ENCODE measurements around the gene LEPROT.

Gene LEPROT

GRCh38 chr1:65412984-65413375 lies 7.5 kb upstream of the LEPROT start:
- DNase-seq, result no peak

- no peak for DNase-seq
Measured at GRCh38 chr1:65414538-65414937, 5.9 kb upstream of the LEPROT start.

- DNase-seq, result no peak
Measured at GRCh38 chr1:65416767-65417166, 3.7 kb upstream of the LEPROT start.

DNA sequence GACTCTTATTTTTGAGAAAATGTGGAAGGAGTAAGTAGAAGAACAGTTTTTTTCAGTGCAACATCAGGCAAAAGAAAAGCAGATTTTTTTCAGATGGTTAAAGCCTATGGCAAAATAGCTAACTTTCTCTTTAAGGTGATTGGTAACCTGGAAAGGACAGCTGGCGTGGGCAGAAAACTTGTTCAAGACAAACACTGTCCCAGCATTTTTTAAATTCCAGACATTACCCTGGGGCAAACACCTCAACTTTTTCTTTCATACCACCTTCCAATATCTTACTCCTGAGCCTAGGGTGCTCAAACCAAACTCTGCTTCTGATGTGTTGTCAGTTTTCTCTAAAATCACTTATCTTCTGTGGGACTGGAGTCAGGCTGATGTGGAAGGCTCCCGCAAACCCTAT lies 2.7 kb upstream of the LEPROT start:
- DNase-seq, result no peak

- no peak for DNase-seq
Measured at GRCh38 chr1:65418522-65419185, 1.8 kb upstream of the LEPROT start.

- peak; percentile 97 for DNase-seq
Measured at GRCh38 chr1:65419681-65420589, 533 bp upstream of the LEPROT start.

- DNase-seq, result no peak
Measured at GRCh38 chr1:65421351-65422025, 1.0 kb downstream of the LEPROT start.

DNA sequence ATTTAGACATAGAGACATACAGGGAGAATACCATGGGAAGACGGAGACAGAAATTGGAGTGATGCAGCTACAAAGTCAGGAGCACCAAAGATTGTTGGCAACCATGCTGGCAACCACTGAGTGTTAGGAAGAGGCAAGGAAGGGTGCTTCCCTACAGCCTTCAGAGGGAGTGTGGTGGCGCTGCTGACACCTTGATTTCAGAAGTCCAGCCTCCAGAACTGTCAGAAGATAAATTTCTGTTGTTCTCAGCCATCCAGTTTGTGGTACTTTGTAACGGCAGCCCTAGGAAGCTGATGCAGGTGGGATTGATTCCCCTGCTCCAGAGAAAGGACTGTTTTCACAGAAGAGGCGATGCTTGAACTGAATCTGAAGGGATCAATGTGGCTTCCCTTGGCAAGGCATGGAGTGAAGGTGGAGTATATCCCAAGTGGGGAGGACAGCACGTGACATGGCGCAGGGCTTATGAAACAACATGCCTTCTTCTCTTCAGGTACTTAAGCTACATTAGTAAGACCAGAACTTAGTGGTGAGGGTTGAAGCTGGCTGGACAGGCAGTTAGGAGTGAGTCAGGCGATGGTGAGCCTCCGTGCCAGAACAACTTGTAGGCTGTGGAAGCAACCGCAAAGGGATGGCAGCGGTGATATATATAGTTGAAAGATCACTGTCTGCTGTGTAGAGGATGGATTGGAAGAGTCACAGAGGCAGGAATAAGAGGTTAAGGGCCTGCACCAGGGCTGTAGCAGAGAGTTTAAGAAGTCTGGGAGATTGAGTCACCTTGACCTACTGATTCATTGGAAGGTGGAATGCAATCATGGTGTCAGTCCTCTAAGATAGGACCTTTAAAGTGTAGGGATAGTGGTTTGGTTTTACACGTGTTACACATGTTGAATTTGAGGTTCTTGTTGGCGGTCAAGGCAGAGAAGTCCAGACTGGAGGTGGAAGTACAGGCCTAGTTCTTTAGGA lies 2.1 kb downstream of the LEPROT start:
- DNase-seq, result no peak

DNA sequence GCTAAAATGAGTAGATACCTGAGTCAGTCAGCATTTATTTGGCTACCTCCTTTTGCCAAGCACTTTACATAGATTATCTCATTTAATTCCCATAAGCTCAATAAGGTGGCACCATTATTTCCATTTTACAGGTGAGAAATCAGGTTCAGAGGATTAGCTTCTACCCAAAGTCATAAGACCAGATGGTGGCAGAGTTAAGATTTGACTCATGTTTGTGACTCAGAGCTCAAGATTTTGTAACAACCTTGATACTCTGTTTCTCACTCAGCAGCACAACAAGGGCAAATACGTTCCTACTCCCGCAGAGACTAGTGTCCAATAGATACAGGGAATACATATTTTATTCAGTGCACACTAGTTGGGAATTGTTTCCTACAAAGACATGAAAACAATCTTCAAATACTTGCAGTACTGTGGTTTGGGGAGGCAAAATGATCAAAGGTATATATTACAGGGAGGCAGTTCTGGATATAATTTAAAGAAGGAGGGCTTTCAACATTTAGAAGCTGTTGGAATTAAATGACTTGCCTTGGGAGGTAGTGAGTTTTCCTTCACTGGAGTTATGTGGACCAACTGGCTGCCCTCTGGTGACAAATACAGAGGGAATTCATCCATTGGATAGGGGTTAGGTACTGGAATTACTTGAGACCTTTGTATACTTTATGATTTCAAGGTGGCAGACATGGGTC lies 3.6 kb downstream of the LEPROT start:
- DNase-seq, result no peak

GRCh38 chr1:65424573-65424889 lies 4.1 kb downstream of the LEPROT start:
- no peak for DNase-seq

DNA sequence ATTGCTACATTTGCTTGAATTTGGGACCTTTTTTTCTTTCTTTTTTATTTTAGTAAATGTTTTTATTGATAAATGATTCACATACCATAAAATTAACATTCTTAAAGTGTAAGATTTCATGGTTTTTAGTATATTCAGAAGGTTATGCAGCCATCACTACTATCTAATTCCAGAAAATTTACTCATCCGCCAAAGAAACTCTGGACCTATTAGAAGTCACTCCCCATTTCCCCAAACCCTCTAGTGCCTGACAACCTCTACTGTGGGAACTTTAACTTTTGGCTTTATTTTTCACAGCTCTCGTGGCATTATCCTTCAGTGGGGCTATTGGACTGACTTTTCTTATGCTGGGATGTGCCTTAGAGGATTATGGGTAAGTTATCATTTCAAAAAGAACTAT lies 4.5 kb downstream of the LEPROT start:
- no peak for DNase-seq

- no peak for DNase-seq
Measured at GRCh38 chr1:65425697-65426096, 5.2 kb downstream of the LEPROT start.

- DNase-seq, result no peak
Measured at GRCh38 chr1:65429078-65429477, 8.6 kb downstream of the LEPROT start.

DNA sequence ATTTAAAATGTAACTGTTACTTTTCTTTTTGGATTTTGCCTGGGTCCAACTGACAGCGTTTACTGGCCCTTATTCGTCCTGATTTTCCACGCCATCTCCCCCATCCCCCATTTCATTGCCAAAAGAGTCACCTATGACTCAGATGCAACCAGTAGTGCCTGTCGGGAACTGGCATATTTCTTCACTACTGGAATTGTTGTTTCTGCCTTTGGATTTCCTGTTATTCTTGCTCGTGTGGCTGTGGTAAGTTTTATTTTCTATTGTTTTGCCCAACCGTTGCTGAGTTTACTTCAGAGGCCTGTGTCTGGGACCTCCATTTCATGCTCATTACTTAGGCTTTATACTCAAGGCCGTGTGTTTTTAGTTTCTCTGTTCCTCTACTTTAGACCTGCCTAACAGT lies 9.3 kb downstream of the LEPROT start:
- no peak for DNase-seq

DNA sequence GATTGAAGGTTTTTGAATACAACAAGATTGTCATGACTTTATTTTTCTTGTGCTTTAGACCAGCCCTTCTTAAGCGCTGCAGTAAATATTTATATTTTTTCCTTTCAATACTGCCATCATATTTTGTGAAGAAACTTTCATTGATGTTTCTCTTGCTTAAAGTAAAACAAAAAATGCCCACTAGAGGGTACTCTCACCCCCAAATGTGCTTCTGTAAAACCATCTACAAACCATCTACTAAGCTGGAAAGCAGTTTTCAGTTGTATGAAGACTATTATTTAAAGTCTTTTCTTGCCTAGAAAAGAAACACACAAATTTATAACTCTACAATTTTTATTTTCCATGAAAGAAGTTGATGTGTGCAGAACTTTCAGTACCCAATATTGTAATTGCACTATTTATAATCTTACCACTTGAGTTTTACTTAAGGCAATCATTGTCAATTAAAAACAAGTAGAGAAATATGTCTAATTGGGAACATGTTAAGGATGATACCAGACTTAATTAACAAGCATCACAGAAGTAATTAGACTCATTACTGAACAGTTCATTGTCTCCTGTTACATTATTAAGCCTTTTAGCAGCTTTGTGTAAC lies 10.7 kb downstream of the LEPROT start:
- peak; percentile 12 for DNase-seq

GRCh38 chr1:65432918-65433317 lies 12.4 kb downstream of the LEPROT start:
- DNase-seq, result no peak

GRCh38 chr1:65434255-65434654 lies 13.8 kb downstream of the LEPROT start:
- no peak for DNase-seq

- DNase-seq, result no peak
Measured at GRCh38 chr1:65434760-65435159, 14.3 kb downstream of the LEPROT start.

GRCh38 chr1:65435987-65436386 lies 15.5 kb downstream of the LEPROT start:
- no peak for DNase-seq

DNA sequence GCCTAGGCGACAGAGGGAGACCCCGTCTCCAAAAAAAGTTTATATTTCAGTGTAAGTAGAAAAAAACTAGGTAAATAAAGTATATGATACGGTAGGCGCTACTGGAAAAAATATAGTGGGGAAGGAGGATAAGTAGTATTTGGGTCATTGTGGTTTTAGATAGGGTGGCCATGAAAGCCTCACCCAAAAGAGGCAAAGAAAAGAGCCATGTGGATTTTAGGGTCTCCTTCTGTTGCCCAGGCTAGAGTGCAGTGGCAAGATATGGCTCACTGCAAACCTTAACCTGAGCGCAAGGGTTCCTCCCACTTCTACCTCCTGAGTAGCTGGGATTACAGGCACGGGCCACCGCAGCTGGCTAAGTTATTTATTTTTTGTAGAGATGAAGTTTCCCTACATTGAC lies 17.1 kb downstream of the LEPROT start:
- DNase-seq, result no peak

DNA sequence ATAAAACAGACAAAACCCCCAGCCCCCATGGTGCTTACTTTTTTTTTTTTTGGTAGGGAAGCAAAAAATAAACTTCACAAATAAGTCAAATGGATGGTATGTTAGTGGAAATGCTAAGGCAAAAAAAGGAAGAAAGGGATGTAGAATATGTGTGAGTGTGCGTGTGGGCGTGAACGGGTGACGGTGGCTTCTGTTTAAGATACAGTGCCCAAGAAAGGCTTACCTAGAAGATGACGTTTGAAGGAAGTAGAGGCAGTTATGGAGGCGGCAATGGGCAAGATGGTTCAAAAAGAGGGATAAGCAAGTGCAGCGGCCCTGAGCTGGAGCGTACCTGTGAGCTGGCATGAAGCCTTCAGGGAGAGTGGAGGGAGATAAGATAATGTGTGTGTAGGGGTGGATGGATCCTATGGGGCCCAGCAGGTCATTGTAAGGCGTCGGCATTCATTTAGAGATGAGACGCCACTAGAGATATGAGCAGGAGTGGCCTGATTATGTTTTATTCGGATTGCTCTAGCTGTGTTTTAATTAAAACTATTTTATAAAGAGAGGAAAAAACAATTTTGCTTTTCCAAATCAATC lies 19.9 kb downstream of the LEPROT start:
- no peak for DNase-seq
